SK-N-MC (cell line): ENCODE measurements around the gene SLC1A7.
A peak's percentile ranks its signal among the peaks of the same experiment; 100 is the strongest.

Experiments used
- DNase-seq: peaks from one replicate; pipeline ENCODE4 v3.0.0-alpha.2; 2011; ENCODE audit warnings: low read depth, low spot score
- H3K27ac ChIP-seq: fragments of 200-600 bp; sonication (generic); 2 replicates; pipeline ENCODE4 v1.5.1; 2016; ENCODE audit warnings: mixed run types
- H3K36me3 ChIP-seq: fragments of 200-600 bp; sonication (generic); 2 replicates; pipeline ENCODE4 v1.6.1; 2017; ENCODE audit warnings: antibody characterized with exemption, low read length, mixed read lengths; ENCODE audit not compliant: insufficient read depth
- H3K4me3 ChIP-seq: fragments of 200-600 bp; sonication (generic); 2 replicates; pipeline ENCODE4 v1.5.1; 2016
- H3K9ac ChIP-seq: fragments of 200-600 bp; sonication (generic); 2 replicates; pipeline ENCODE4 v1.8.0; 2017; ENCODE audit warnings: mixed run types, mixed read lengths; ENCODE audit not compliant: insufficient read length
- H3K9me3 ChIP-seq: fragments of 200-600 bp; sonication (generic); 2 replicates; pipeline ENCODE4 v1.6.1; 2017; ENCODE audit warnings: low read depth, mild to moderate bottlenecking, antibody characterized with exemption, low read length, moderate library complexity, mixed read lengths
- EZH2 ChIP-seq: fragments of 200-600 bp; sonication (generic); IDR thresholded peaks from one replicate; pipeline ENCODE4 v1.6.1; 2017; ENCODE audit warnings: antibody characterized with exemption
- FOXP2 ChIP-seq: optimal IDR thresholded peaks from 2 replicates; pipeline ENCODE3; 2011; ENCODE audit warnings: mild to moderate bottlenecking, moderate library complexity; ENCODE audit not compliant: insufficient read depth; ENCODE audit errors: extremely low read length, control extremely low read depth
- POLR2AphosphoS5 ChIP-seq: IDR thresholded peaks from 2 replicates; pipeline ENCODE4 v1.6.1; 2012; ENCODE audit warnings: mild to moderate bottlenecking, low read depth, low read length, borderline replicate concordance

Gene SLC1A7

GRCh38 chr1:53182111-53182593 lies 39.7 kb upstream of the SLC1A7 start:
- DNase-seq, result peak; percentile 22
- Histone ChIP-seq H3K9ac (no peak overlapping the region), H3K36me3 (no peaks in the 10 kb centered on the region), H3K27ac (no peak overlapping the region), H3K9me3 (no peaks in the 10 kb centered on the region), H3K4me3 (no peak overlapping the region)
- TF ChIP-seq POLR2AphosphoS5 (no peak), EZH2 (no peak), FOXP2 (no peak)

GRCh38 chr1:53180951-53181350 lies 38.5 kb upstream of the SLC1A7 start:
- Histone ChIP-seq H3K36me3 (no peaks in the 10 kb centered on the region), H3K9ac (no peak overlapping the region), H3K9me3 (no peaks in the 10 kb centered on the region), H3K27ac (no peak overlapping the region), H3K4me3 (no peak overlapping the region)
- DNase-seq, result no peak
- TF ChIP-seq FOXP2 (no peak), POLR2AphosphoS5 (no peak), EZH2 (no peak)

GRCh38 chr1:53180226-53180625 lies 37.8 kb upstream of the SLC1A7 start:
- Histone ChIP-seq H3K9me3 (no peaks in the 10 kb centered on the region), H3K4me3 (no peak overlapping the region), H3K36me3 (no peaks in the 10 kb centered on the region), H3K27ac (no peak overlapping the region), H3K9ac (no peak overlapping the region)
- TF ChIP-seq POLR2AphosphoS5 (no peak), FOXP2 (no peak), EZH2 (no peak)
- no peak for DNase-seq

GRCh38 chr1:53176452-53177208 lies 34.2 kb upstream of the SLC1A7 start:
- H3K36me3 ChIP-seq, result no peaks in the 10 kb centered on the region
- DNase-seq, result no peak
- TF ChIP-seq FOXP2, result no peak
- no peak for TF ChIP-seq POLR2AphosphoS5
- no peak for TF ChIP-seq EZH2
- H3K9ac ChIP-seq, result no peak overlapping the region
- H3K9me3 ChIP-seq, result no peaks in the 10 kb centered on the region
- no peak overlapping the region for H3K4me3 ChIP-seq
- no peak overlapping the region for H3K27ac ChIP-seq

- TF ChIP-seq EZH2 (no peak), POLR2AphosphoS5 (no peak), FOXP2 (no peak)
- no peaks in the 10 kb centered on the region for H3K9me3 ChIP-seq
- no peak overlapping the region for H3K4me3 ChIP-seq
- no peak for DNase-seq
- no peaks in the 10 kb centered on the region for H3K36me3 ChIP-seq
- no peak overlapping the region for H3K27ac ChIP-seq
- H3K9ac ChIP-seq, result no peak overlapping the region
Measured at GRCh38 chr1:53174971-53175913, 32.8 kb upstream of the SLC1A7 start.

GRCh38 chr1:53172426-53173128 lies 30.1 kb upstream of the SLC1A7 start:
- Histone ChIP-seq H3K9me3 (no peaks in the 10 kb centered on the region), H3K27ac (no peak overlapping the region), H3K36me3 (no peaks in the 10 kb centered on the region), H3K4me3 (no peak overlapping the region), H3K9ac (no peak overlapping the region)
- no peak for DNase-seq
- no peak for TF ChIP-seq FOXP2
- TF ChIP-seq EZH2, result no peak
- TF ChIP-seq POLR2AphosphoS5, result no peak

- no peaks in the 10 kb centered on the region for H3K36me3 ChIP-seq
- H3K4me3 ChIP-seq, result no peak overlapping the region
- H3K9ac ChIP-seq, result no peak overlapping the region
- no peak overlapping the region for H3K27ac ChIP-seq
- DNase-seq, result no peak
- H3K9me3 ChIP-seq, result no peaks in the 10 kb centered on the region
- TF ChIP-seq POLR2AphosphoS5 (no peak), EZH2 (no peak), FOXP2 (no peak)
Measured at GRCh38 chr1:53166912-53167311, 24.5 kb upstream of the SLC1A7 start.

- no peaks in the 10 kb centered on the region for H3K36me3 ChIP-seq
- H3K9me3 ChIP-seq, result no peaks in the 10 kb centered on the region
- no peak overlapping the region for H3K9ac ChIP-seq
- H3K27ac ChIP-seq, result no peak overlapping the region
- TF ChIP-seq EZH2 (no peak), POLR2AphosphoS5 (no peak), FOXP2 (no peak)
- no peak for DNase-seq
- H3K4me3 ChIP-seq, result no peak overlapping the region
Measured at GRCh38 chr1:53166366-53166765, 23.9 kb upstream of the SLC1A7 start.
